ENCODE measurements around the gene FAP.

DNA sequence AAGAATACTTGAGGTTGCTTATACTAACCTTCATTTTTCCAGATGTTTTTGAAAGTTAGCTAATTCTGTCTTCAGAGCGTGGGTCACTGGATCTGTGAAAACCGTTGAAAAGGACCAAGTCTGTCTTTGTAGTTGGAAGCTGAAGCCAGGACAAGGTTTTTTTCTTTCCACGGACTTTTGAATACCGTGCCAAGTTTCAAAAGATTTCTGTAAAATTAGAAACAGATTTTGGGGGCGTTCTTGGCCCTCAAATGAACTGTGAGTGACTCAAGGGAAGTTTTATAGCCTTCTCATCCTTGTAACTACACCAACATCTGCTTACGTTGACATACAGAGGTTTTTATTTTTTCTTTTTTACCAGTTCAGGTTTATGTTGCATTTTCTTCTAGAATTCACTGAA lies at the start of gene FAP:
- TF ChIP-seq POLR2A (IDR thresholded peaks at IDR 0.05; ENCODE audit: low read depth, low read length), result no peak
- TF ChIP-seq EZH2 (IDR thresholded peaks at IDR 0.05; ENCODE audit: borderline replicate concordance, low read depth, low read length, severe bottlenecking), result no peak
- TF ChIP-seq, protein P1, sequence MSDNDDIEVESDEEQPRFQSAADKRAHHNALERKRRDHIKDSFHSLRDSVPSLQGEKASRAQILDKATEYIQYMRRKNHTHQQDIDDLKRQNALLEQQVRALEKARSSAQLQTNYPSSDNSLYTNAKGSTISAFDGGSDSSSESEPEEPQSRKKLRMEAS (IDR thresholded peaks at IDR 0.05; ENCODE audit: insufficient read depth, insufficient read length), result no peak
- no peak for TF ChIP-seq MYC (IDR thresholded peaks at IDR 0.05; ENCODE audit: low read depth, low read length)
- TF ChIP-seq JUN (IDR thresholded peaks at IDR 0.05; ENCODE audit: borderline replicate concordance, insufficient read depth, insufficient read length, low read depth), result no peak
- TF ChIP-seq, protein P2, sequence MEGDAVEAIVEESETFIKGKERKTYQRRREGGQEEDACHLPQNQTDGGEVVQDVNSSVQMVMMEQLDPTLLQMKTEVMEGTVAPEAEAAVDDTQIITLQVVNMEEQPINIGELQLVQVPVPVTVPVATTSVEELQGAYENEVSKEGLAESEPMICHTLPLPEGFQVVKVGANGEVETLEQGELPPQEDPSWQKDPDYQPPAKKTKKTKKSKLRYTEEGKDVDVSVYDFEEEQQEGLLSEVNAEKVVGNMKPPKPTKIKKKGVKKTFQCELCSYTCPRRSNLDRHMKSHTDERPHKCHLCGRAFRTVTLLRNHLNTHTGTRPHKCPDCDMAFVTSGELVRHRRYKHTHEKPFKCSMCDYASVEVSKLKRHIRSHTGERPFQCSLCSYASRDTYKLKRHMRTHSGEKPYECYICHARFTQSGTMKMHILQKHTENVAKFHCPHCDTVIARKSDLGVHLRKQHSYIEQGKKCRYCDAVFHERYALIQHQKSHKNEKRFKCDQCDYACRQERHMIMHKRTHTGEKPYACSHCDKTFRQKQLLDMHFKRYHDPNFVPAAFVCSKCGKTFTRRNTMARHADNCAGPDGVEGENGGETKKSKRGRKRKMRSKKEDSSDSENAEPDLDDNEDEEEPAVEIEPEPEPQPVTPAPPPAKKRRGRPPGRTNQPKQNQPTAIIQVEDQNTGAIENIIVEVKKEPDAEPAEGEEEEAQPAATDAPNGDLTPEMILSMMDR (IDR thresholded peaks at IDR 0.05; ENCODE audit: extremely low read depth in 1 of 2, insufficient read depth in 1 of 2, low read depth in 1 of 2, low read length in 2 of 2), result no peak
- no peak for TF ChIP-seq FOS (IDR thresholded peaks at IDR 0.05; ENCODE audit: borderline replicate concordance, insufficient read depth, low read length)
